GM21360 (cell line): ENCODE data around the gene GPX2.

ENCODE experiments used
- ATAC-seq: cut with Tn5 transposase; IDR thresholded peaks from one replicate; pipeline ENCODE4 v1.9.1; 2021; ENCODE audit warnings: mild to moderate bottlenecking, moderate library complexity; ENCODE audit not compliant: unreplicated experiment

Gene GPX2

GRCh38 chr14:64960762-64961276, 18.3 kb upstream of the GPX2 start:
- ATAC-seq: no peak

GRCh38 chr14:64958743-64959142, 16.2 kb upstream of the GPX2 start:
- ATAC-seq: no peak

- no peak for ATAC-seq
Measured at GRCh38 chr14:64958201-64958600, 15.7 kb upstream of the GPX2 start.

- ATAC-seq: no peak
Measured at GRCh38 chr14:64956697-64957406, 14.3 kb upstream of the GPX2 start.

- no peak for ATAC-seq
Measured at GRCh38 chr14:64955297-64955696, 12.8 kb upstream of the GPX2 start.

- no peak for ATAC-seq
Measured at GRCh38 chr14:64954491-64955240, 12.1 kb upstream of the GPX2 start.

GRCh38 chr14:64953661-64954060, 11.1 kb upstream of the GPX2 start:
- no peak for ATAC-seq

- no peak for ATAC-seq
Measured at GRCh38 chr14:64953310-64953654, 10.7 kb upstream of the GPX2 start.

- ATAC-seq: peak; percentile 63
Measured at GRCh38 chr14:64952598-64953309, 10.2 kb upstream of the GPX2 start.

- ATAC-seq: no peak
Measured at GRCh38 chr14:64951724-64952123, 9.2 kb upstream of the GPX2 start.

- no peak for ATAC-seq
Measured at GRCh38 chr14:64951291-64951690, 8.7 kb upstream of the GPX2 start.

GRCh38 chr14:64950889-64951288, 8.3 kb upstream of the GPX2 start:
- no peak for ATAC-seq

GRCh38 chr14:64948612-64949210, 6.2 kb upstream of the GPX2 start:
- ATAC-seq: no peak

- ATAC-seq: no peak
Measured at GRCh38 chr14:64947710-64948611, 5.4 kb upstream of the GPX2 start.

GRCh38 chr14:64946310-64947045, 3.9 kb upstream of the GPX2 start:
- ATAC-seq: no peak

GRCh38 chr14:64945431-64946178, 3.1 kb upstream of the GPX2 start:
- ATAC-seq: no peak

GRCh38 chr14:64944861-64945260, 2.3 kb upstream of the GPX2 start:
- ATAC-seq: no peak

- no peak for ATAC-seq
Measured at GRCh38 chr14:64944041-64944440, 1.5 kb upstream of the GPX2 start.

- ATAC-seq: no peak
Measured at GRCh38 chr14:64943556-64943955, 1.0 kb upstream of the GPX2 start.
